Cardiac fibroblast (primary cell): ENCODE measurements around the gene LMAN2.

ENCODE experiments used
- DNase-seq, 2 donors: peaks; one replicate each; pipeline versions ENCODE4 v3.0.0 to v3.0.0-alpha.2; 2010; ENCODE audit warnings: low read depth in 2 of 2
- H3K4me3 ChIP-seq, 2 donors: replicated peaks in 1 of 2; 1 replicate in 1 of 2; 2 replicates in 1 of 2; pipeline ENCODE4 v1.5.1; 2011; ENCODE audit warnings: low read depth in 2 of 2, low read length in 2 of 2, mild to moderate bottlenecking in 2 of 2, moderate library complexity in 1 of 2
- CTCF ChIP-seq: IDR thresholded peaks from one replicate; pipeline ENCODE4 v1.5.1; 2011; ENCODE audit warnings: low read depth, mild to moderate bottlenecking, low read length, inconsistent platforms

LMAN2 gene

GRCh38 chr5:177386542-177386941, 35.1 kb upstream of the LMAN2 start:
- H3K4me3 ChIP-seq = no peak overlapping the region
- DNase-seq = no peak
- TF ChIP-seq CTCF = no peak

DNA sequence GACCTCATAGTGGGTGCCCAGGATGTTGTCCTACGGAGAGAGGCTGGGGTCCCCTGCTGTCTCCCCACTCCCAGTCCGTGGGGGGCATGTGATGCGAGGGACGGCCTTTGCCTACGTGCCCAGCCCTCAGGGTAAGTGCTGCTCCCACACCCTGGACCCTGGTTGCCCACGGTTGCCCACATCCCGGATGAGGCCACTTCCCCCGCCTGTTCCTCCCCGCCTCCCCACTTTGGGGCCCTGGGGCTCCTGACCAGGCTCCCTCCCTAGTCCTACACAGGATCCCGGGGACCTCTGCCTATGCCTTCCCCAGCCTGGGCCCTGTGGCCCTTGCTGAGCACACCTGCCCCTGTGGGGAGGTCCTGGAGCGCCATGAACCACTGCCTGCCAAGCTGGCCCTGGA, 34.3 kb upstream of the LMAN2 start:
- H3K4me3 ChIP-seq = no peak overlapping the region

GRCh38 chr5:177384134-177384533, 32.7 kb upstream of the LMAN2 start, which contains the start of gene SLC34A1:
TSS of gene SLC34A1 (plus strand) at chr5:177384434. CDS start at chr5:177385742, 1,308 bp downstream.
- TF ChIP-seq CTCF = no peak
- DNase-seq = no peak
- H3K4me3 ChIP-seq = no peak within 1 kb of the TSS

More for the DNA sequence above, 34.3 kb upstream of the LMAN2 start:
- TF ChIP-seq CTCF = no peak
- DNase-seq = no peak

- DNase-seq = no peak
- TF ChIP-seq CTCF = no peak
- no peak overlapping the region for H3K4me3 ChIP-seq
Measured at GRCh38 chr5:177383181-177383580, 31.7 kb upstream of the LMAN2 start.

- no peak for TF ChIP-seq CTCF
- peak; percentile 11 to 65 for DNase-seq
- no peak overlapping the region for H3K4me3 ChIP-seq
Measured at GRCh38 chr5:177382423-177383029, 31.1 kb upstream of the LMAN2 start.

DNA sequence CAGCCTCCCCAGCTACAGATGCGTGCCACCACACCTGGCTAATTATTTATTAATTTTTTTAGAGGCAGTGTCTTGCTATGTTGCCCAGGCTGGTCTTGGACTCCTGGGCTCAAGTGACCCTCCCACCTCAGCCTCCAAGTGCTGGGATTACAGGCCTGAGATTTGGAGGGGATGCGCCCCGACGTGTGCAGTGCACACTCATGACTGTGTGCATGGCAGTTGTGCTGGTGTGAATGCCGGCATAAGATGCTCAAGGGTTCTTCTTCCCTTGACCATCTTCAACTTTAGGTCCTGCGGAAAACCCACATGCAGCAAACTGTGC, 29.3 kb upstream of the LMAN2 start:
- no peak for DNase-seq
- no peak for TF ChIP-seq CTCF
- no peak overlapping the region for H3K4me3 ChIP-seq
